Cardiac muscle cell (in vitro differentiated cells and primary cell): Measurements from ENCODE around the gene CHKA. TPM values are rescaled to one million over a fixed set of nuclear protein-coding genes. Genes with fewer than 3 reads are reported as not detected.

Experiments used
- DNase-seq, 2 donors: peaks; one replicate each; pipeline versions ENCODE4 v3.0.0 to v3.0.0-alpha.2; 2010 to 2017; ENCODE audit warnings: low read depth in 1 of 2, low spot score in 1 of 2
- H3K27ac ChIP-seq: fragments of 200-600 bp; sonication (generic); 2 replicates; pipeline ENCODE4 v1.5.1; 2016
- H3K27me3 ChIP-seq: fragments of 200-600 bp; sonication (generic); 2 replicates; pipeline ENCODE4 v1.6.0; 2016; ENCODE audit warnings: control low read depth
- H3K36me3 ChIP-seq: fragments of 200-600 bp; sonication (generic); 2 replicates; pipeline ENCODE4 v1.5.1; 2016; ENCODE audit warnings: control low read depth
- H3K4me1 ChIP-seq: fragments of 200-600 bp; sonication (generic); 2 replicates; pipeline ENCODE4 v1.8.1; 2017; ENCODE audit warnings: low read depth, mild to moderate bottlenecking, mixed run types
- H3K4me3 ChIP-seq: fragments of 200-600 bp; sonication (generic); 2 replicates; pipeline ENCODE4 v1.5.1; 2016; ENCODE audit warnings: mild to moderate bottlenecking
- H3K9me3 ChIP-seq: fragments of 200-600 bp; sonication (generic); 2 replicates; pipeline ENCODE4 v1.5.1; 2017; ENCODE audit warnings: low read depth, mild to moderate bottlenecking, control low read depth
- polyA plus RNA-seq: library from polyadenylated mRNA; unstranded; fragments of >200 nt; fragmentation: Nextera tagmentation; extraction: Ambion mirVana; gene quantifications from 2 replicates; pipeline ENCODE4 v1.2.1, GENCODE V29; 2016
- total RNA-seq: library from RNA; depleted of rRNA; stranded (reverse); fragments of >200 nt; gene quantifications from 2 replicates; pipeline ENCODE4 v1.2.3, GENCODE V29; 2016
- TF ChIP-seq, protein P1 (sequence below): IDR thresholded peaks from 2 replicates; pipeline ENCODE4 v1.5.1; 2012; ENCODE audit warnings: low read depth, mild to moderate bottlenecking, low read length

Gene CHKA
- total and polyA plus RNA-seq, 2 experiments from 2014 or later, result 37.6 to 143 TPM

- TF ChIP-seq, protein P1, sequence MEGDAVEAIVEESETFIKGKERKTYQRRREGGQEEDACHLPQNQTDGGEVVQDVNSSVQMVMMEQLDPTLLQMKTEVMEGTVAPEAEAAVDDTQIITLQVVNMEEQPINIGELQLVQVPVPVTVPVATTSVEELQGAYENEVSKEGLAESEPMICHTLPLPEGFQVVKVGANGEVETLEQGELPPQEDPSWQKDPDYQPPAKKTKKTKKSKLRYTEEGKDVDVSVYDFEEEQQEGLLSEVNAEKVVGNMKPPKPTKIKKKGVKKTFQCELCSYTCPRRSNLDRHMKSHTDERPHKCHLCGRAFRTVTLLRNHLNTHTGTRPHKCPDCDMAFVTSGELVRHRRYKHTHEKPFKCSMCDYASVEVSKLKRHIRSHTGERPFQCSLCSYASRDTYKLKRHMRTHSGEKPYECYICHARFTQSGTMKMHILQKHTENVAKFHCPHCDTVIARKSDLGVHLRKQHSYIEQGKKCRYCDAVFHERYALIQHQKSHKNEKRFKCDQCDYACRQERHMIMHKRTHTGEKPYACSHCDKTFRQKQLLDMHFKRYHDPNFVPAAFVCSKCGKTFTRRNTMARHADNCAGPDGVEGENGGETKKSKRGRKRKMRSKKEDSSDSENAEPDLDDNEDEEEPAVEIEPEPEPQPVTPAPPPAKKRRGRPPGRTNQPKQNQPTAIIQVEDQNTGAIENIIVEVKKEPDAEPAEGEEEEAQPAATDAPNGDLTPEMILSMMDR, result no peak
- Histone ChIP-seq H3K27ac (no peak overlapping the region), H3K4me3 (no peak overlapping the region), H3K9me3 (no peaks in the 10 kb centered on the region), H3K36me3 (peaks cover 7% of the 10 kb centered on the region), H3K4me1 (no peaks in the 10 kb centered on the region), H3K27me3 (no peaks in the 10 kb centered on the region)
- no peak for DNase-seq
Observed at GRCh38 chr11:68049509-68050370, 71.4 kb downstream of the CHKA start.

- H3K4me3 ChIP-seq, result no peak overlapping the region
- peaks cover 7% of the 10 kb centered on the region for H3K36me3 ChIP-seq
- no peak for DNase-seq
- TF ChIP-seq, protein P1, result no peak
- H3K9me3 ChIP-seq, result no peaks in the 10 kb centered on the region
- no peaks in the 10 kb centered on the region for H3K27me3 ChIP-seq
- H3K4me1 ChIP-seq, result no peaks in the 10 kb centered on the region
- no peak overlapping the region for H3K27ac ChIP-seq
Observed at GRCh38 chr11:68048681-68049508, 72.3 kb downstream of the CHKA start.

- no peaks in the 10 kb centered on the region for H3K4me1 ChIP-seq
- no peak overlapping the region for H3K27ac ChIP-seq
- no peaks in the 10 kb centered on the region for H3K27me3 ChIP-seq
- no peak for DNase-seq
- no peak overlapping the region for H3K4me3 ChIP-seq
- H3K9me3 ChIP-seq, result no peaks in the 10 kb centered on the region
- H3K36me3 ChIP-seq, result no peaks in the 10 kb centered on the region
- TF ChIP-seq, protein P1, result no peak
Observed at GRCh38 chr11:68047437-68048290, 73.5 kb downstream of the CHKA start.

GRCh38 chr11:68044898-68045351 lies 76.3 kb downstream of the CHKA start:
- Histone ChIP-seq H3K27ac (no peak overlapping the region), H3K4me1 (peaks cover 8% of the 10 kb centered on the region), H3K9me3 (no peaks in the 10 kb centered on the region), H3K27me3 (no peaks in the 10 kb centered on the region), H3K36me3 (no peaks in the 10 kb centered on the region), H3K4me3 (no peak overlapping the region)
- TF ChIP-seq, protein P1, result no peak
- no peak for DNase-seq
